ENCODE results near the gene SRGAP3.
"Not testable (repeated sequence)": the region's sequence is repeated elsewhere in the genome, so short reads cannot be mapped to it uniquely, and the experiment has no call there.

The SRGAP3 gene

GRCh38 chr3:9249273-9250192 lies at the start of gene SRGAP3:
TSS of gene SRGAP3 (minus strand) at chr3:9249646. CDS start at chr3:9248951, 695 bp downstream.
- peak; percentile 71 for DNase-seq (ENCODE audit: low spot score)

- no peak for DNase-seq (ENCODE audit: low spot score)
Measured at GRCh38 chr3:9298236-9298635, 48.8 kb upstream of the SRGAP3 start.

GRCh38 chr3:9296241-9296640 lies 46.8 kb upstream of the SRGAP3 start:
- no peak for DNase-seq (ENCODE audit: low spot score)

GRCh38 chr3:9295007-9295406 lies 45.6 kb upstream of the SRGAP3 start:
- no peak for DNase-seq (ENCODE audit: low spot score)

GRCh38 chr3:9293953-9294352 lies 44.5 kb upstream of the SRGAP3 start:
- not testable (repeated sequence) for DNase-seq (ENCODE audit: low spot score)

- no peak for DNase-seq (ENCODE audit: low spot score)
Measured at GRCh38 chr3:9293076-9293475, 43.6 kb upstream of the SRGAP3 start.

- no peak for DNase-seq (ENCODE audit: low spot score)
Measured at GRCh38 chr3:9292516-9292915, 43.1 kb upstream of the SRGAP3 start.

GRCh38 chr3:9291821-9292410 lies 42.5 kb upstream of the SRGAP3 start:
- no peak for DNase-seq (ENCODE audit: low spot score)

- DNase-seq (ENCODE audit: low spot score): no peak
Measured at GRCh38 chr3:9290566-9290965, 41.1 kb upstream of the SRGAP3 start.

GRCh38 chr3:9281533-9281932 lies 32.1 kb upstream of the SRGAP3 start:
- DNase-seq (ENCODE audit: low spot score): not testable (repeated sequence)

GRCh38 chr3:9280451-9281219 lies 31.2 kb upstream of the SRGAP3 start:
- DNase-seq (ENCODE audit: low spot score): no peak

GRCh38 chr3:9279966-9280365 lies 30.5 kb upstream of the SRGAP3 start:
- DNase-seq (ENCODE audit: low spot score): no peak

- DNase-seq (ENCODE audit: low spot score): no peak
Measured at GRCh38 chr3:9278498-9278897, 29.1 kb upstream of the SRGAP3 start.

- no peak for DNase-seq (ENCODE audit: low spot score)
Measured at GRCh38 chr3:9278085-9278484, 28.6 kb upstream of the SRGAP3 start.

GRCh38 chr3:9276761-9277370 lies 27.4 kb upstream of the SRGAP3 start:
- DNase-seq (ENCODE audit: low spot score): no peak

GRCh38 chr3:9271903-9272302 lies 22.5 kb upstream of the SRGAP3 start:
- no peak for DNase-seq (ENCODE audit: low spot score)

GRCh38 chr3:9270704-9271103 lies 21.3 kb upstream of the SRGAP3 start:
- DNase-seq (ENCODE audit: low spot score): no peak

- DNase-seq (ENCODE audit: low spot score): no peak
Measured at GRCh38 chr3:9266716-9267115, 17.3 kb upstream of the SRGAP3 start.

- DNase-seq (ENCODE audit: low spot score): no peak
Measured at GRCh38 chr3:9260305-9260704, 10.9 kb upstream of the SRGAP3 start.

- no peak for DNase-seq (ENCODE audit: low spot score)
Measured at GRCh38 chr3:9257092-9257491, 7.6 kb upstream of the SRGAP3 start.

GRCh38 chr3:9255976-9256375 lies 6.5 kb upstream of the SRGAP3 start:
- no peak for DNase-seq (ENCODE audit: low spot score)

- no peak for DNase-seq (ENCODE audit: low spot score)
Measured at GRCh38 chr3:9254764-9255163, 5.3 kb upstream of the SRGAP3 start.
